AG08395 (cell line): Measurements from ENCODE around the gene KCNQ1OT1.

Source experiments
- DNase-seq: peaks from one replicate; pipeline ENCODE4 v3.0.0; 2012; ENCODE audit warnings: mixed read lengths, low spot score

Gene KCNQ1OT1

DNA sequence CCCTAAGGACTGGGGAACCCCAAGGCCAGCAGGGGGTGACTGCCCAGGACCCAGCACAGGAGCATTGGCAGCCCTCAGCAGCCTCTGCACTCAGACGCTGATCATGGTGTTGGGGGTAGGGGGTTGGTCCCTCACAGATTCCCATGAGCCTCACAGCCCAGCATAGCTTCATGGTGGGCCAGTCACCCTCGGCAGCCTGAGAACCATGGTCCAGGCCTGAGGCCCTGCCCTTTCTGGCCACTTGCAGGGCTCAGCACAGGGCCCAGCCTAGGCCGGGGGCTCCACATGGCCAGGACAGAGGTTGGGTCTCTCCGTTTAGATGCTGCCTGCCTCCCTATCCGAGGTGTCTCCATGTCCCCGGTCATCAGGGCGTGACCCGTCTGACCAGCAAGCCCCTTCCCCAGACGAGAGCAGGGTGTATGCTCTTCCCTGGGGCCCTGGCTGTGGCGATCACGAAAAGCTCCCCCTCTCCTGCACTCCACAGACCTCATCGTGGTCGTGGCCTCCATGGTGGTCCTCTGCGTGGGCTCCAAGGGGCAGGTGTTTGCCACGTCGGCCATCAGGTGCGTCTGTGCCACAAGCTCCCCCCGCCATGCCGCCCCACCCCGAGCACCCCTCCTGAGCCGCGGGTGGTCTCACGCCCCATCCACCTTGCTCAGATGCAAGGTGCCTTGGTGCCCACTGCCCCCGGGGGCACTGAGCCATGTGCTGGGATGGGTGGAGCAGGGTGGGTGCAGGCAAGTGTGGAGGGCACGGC lies 128.8 kb downstream of the KCNQ1OT1 start:
- no peak for DNase-seq

- DNase-seq: no peak
Measured at GRCh38 chr11:2570211-2570811, 129.5 kb downstream of the KCNQ1OT1 start.

DNA sequence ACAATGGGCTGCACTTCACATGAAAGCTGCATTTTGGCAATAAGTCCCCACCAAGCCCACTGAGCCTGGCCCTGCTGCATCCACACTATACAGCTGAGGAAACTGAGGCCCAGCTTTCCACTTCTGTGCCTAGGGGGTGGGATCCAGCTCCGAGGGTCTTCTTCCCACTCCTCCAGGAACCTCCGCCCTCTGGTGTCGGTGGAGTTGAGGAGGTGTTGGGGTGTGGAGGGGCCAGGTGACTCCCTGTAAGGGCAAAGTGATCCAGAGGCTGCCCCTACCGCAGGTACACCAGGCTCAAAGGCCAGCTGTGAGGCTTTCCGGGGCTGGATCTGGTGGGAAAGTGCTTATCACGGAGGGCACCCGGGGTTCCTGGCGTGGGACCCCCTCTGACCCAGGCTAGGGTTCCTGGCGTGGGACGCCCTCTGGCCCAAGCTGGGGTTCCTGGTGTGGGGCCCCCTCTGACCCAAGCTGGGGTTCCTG lies 130.0 kb downstream of the KCNQ1OT1 start:
- no peak for DNase-seq

GRCh38 chr11:2569321-2569721 lies 130.5 kb downstream of the KCNQ1OT1 start:
- DNase-seq: peak; percentile 53

GRCh38 chr11:2567026-2567671 lies 132.6 kb downstream of the KCNQ1OT1 start:
- no peak for DNase-seq

GRCh38 chr11:2566223-2567025 lies 133.4 kb downstream of the KCNQ1OT1 start:
- DNase-seq: no peak

GRCh38 chr11:2565447-2566222 lies 134.2 kb downstream of the KCNQ1OT1 start:
- no peak for DNase-seq

DNA sequence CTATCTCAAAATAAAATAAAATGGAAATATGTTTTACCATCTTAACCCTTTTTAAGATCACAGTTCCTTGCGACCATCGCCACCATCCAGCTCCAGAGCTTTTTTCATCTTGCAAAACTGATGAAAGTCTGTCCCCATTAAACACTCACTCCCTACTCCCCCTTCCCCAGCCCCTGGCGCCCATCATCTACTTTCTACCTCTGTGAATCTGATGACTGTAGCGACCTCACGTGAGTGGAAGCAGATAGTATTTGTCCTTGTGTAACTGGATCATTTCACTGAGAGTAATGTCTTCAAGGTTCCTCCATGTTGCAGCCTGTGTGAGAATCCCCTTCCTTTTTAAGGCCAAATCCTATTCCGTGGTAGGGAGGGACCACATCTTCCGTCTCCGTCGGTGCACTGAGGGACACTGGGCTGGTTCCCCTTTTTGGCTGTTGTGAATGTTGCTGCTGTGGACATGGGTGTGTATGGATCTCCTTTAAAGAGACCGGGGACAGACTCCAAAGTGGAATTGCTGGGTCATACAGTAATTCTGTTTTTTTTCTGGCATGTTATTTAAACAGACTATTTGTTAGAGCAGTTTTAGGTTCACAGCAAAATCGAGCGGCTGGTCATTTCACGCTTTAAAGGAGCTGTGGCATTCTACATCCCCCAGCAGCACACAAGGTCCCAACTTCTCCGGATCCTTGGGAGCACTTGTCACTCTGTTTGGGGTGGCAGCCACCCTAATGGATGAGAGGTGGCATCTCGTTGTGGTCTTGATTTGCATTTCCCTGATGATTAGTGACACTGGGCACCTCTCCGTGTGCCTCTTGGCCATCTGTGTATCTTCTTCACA lies 135.0 kb downstream of the KCNQ1OT1 start:
- DNase-seq: no peak

DNA sequence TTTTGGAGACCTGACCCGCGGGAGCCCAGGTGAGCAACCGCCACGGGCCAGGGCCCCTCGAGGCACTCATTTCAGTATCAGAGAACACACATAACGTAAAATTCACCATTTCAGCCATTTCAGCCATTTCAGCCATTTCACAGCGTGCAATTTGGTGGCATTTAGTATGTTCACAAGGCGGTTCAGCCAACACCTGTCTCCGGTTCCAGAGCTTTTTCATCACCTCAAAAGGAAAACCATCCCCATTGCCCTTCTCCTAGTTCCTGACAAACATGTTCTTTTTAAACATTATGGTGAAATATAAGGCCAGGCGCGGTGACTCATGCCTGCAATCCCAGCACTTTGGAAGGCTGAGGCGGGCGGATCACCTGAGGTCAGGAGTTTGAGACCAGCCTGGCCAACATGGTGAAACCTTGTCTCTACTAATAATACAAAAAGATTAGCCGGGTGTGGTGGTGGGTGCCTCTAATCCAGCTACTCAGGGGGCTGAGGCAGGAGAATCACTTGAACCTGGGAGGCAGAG lies 135.7 kb downstream of the KCNQ1OT1 start:
- DNase-seq: no peak

DNA sequence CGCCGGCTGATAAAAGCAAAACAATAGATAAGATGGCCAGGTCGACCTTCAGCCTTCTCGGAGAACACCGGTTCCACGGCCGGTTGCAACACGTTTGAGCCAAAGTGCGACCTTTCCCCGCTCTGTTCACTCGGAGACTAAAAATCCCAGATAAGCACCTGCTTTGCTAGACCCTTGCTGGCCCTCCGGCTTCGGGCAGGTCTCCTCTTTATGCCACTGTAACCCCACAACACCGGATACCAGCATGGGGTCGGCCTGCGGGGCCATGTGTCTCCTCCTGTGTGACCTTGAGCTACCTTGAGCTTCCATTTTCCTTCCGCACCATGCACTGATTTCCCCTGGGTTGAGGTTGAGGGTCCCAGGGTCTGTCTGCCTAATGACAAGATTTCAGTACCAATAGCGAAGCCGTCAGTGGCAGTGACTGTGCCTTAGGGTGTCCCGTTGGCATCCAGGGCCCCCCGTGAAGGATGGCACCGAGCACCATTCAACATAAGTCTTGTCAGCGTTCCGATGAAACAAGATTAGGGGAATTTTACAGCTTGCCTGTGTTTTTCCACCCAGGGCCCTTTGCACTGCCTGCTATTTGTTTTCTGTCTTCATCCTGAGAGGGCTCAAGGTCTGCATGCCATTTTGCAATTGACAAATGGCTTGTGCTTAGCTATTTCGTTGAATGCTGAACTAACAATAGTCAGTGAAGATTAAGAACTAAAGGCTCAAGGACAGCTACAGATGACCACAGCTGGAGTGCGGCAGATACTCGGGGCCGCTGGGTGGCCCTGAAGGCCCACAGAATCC lies 136.4 kb downstream of the KCNQ1OT1 start:
- DNase-seq: no peak

- DNase-seq: no peak
Measured at GRCh38 chr11:2562890-2563212, 136.9 kb downstream of the KCNQ1OT1 start.

GRCh38 chr11:2561696-2562581 lies 137.9 kb downstream of the KCNQ1OT1 start:
- DNase-seq: no peak

DNA sequence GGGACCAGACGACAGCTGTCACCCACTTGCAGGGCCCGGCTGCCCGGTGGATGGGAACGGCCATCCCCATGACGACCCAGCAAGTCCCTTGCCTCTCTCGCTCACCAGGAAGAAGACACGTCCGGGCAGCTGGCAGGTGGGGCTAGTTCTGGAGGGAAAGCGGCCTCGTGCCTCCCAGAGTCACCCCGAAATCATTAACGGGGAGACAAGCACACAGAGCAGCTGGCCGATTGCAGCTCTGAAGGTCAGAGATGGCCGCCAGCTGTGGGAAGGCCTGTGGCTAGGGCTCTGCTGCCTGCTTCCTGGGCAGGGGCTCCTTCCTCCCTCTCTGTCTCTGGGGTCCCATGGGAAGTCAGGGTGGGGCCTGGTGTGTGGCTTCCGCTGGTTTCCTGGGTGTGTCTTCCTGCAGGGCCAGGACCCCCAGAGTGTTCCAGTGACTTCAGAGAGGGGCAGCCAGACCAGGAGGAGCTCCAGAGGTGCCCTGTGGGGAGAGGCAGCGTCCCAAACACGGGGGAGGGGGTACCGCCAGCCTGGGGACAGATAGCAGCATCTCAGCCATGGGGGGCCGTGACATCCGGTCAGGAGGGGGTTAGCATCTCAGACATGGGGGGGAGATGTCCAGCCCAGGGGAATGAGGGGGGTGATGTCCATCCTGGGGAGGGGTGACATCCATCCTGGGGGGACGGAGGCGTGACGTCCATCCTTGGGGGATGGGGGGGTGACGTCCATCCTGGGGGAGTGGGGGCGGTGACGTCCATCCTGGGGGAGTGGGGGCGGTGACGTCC lies 140.1 kb downstream of the KCNQ1OT1 start:
- DNase-seq: no peak

GRCh38 chr11:2558861-2559526 lies 140.8 kb downstream of the KCNQ1OT1 start:
- DNase-seq: no peak

- DNase-seq: no peak
Measured at GRCh38 chr11:2558397-2558796, 141.4 kb downstream of the KCNQ1OT1 start.
